Astrocyte of the spinal cord (primary cell): ENCODE results near the gene PIK3C3.

Experiments
- DNase-seq: peaks from one replicate; pipeline ENCODE4 v3.0.0; 2011; ENCODE audit warnings: low read depth, low spot score
- H3K4me3 ChIP-seq: 2 replicates; pipeline ENCODE4 v1.5.1; 2011; ENCODE audit warnings: low read depth, mild to moderate bottlenecking, low read length, moderate library complexity
- in situ Hi-C: cut with HindIII; loops from 2 replicates; pipeline ENCODE4 v1.10.0; 2017; ENCODE audit warnings: low sequenced_read_pairs
- TF ChIP-seq, protein P1 (sequence below): IDR thresholded peaks from 2 replicates; pipeline ENCODE4 v1.5.1; 2012; ENCODE audit warnings: low read depth, mild to moderate bottlenecking, low read length, inconsistent platforms

The PIK3C3 gene

DNA sequence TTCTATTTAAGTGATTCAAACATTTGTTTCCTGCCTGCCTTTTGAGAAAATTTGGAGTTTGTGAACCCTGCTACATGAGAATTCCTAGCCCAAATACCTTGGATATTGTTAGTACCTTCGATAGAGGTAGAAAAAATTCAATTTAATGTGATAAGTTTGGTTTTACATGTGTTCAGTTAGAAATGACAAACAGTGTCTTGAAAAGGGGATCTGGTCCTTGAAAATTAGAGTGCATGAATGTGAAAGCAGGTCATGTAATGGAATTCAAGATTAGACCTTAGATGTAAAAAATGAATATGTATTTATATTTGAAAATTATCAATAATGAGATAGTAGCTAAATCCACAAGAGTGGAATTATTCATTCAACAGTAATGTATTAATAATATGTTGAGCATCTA is 70.5 kb downstream of the PIK3C3 start:
- TF ChIP-seq, protein P1, sequence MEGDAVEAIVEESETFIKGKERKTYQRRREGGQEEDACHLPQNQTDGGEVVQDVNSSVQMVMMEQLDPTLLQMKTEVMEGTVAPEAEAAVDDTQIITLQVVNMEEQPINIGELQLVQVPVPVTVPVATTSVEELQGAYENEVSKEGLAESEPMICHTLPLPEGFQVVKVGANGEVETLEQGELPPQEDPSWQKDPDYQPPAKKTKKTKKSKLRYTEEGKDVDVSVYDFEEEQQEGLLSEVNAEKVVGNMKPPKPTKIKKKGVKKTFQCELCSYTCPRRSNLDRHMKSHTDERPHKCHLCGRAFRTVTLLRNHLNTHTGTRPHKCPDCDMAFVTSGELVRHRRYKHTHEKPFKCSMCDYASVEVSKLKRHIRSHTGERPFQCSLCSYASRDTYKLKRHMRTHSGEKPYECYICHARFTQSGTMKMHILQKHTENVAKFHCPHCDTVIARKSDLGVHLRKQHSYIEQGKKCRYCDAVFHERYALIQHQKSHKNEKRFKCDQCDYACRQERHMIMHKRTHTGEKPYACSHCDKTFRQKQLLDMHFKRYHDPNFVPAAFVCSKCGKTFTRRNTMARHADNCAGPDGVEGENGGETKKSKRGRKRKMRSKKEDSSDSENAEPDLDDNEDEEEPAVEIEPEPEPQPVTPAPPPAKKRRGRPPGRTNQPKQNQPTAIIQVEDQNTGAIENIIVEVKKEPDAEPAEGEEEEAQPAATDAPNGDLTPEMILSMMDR: no peak
- no peak overlapping the region for H3K4me3 ChIP-seq
- in situ Hi-C loops: no loop called here
- no peak for DNase-seq

DNA sequence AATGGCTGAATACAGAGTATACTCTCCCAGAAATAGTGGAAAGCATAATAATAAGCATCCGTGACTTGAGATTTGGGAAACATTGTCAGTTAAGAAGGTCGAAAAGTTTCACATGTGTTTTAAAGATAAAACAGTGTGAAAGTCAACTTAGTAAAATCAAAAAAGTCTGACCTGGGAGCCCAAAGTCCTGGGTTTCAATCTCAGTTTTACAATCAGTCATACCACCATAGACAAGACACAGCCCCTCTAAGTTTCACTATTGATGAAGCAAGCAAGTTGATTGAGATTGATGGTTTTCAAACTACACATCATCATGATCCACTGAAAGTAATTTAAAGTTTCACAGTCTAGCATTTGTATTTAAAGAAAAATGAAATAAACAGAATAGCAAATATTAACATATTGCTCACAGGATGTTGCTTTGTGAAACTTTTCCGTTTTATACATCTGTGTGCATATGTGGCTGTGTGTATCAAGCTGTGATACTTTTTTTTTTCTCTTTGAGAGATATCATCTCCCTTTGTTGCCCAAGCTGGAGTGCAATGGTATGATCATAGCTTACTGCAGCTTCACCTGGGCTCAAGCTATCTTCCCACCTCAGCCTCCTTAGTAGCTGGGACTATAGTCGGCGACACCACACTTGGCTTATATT is 71.1 kb downstream of the PIK3C3 start:
- no peak overlapping the region for H3K4me3 ChIP-seq
- no peak for DNase-seq
- in situ Hi-C loops: no loop called here
- TF ChIP-seq, protein P1: no peak

DNA sequence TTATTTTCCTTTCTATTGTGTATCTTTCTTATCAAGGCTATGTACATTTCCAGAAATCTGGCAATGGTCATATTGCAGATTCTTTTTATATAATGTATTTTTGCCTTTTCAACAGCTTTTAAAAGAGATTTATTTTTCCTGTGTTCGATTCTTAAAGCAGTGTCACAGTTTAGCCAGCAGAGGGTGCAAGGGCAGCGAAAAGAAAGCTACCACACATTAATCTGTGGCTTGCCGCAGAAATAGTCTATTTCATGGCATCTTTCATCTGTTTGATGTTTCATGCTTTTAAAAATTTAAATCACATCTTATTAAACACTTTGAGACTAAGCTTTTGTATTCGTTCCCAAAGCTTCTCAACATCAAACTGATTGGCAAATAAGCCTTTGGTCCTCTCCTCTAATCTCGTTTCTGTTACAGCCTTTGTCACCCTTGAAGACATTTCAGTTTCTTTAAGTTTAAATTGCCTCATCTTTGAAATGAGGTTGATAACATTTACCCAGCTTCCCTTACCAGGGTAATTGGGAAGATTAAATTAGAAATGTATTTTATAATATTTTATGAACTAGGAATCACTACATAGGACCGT is 73.3 kb downstream of the PIK3C3 start:
- TF ChIP-seq, protein P1: peak; percentile 91
- no peak overlapping the region for H3K4me3 ChIP-seq
- DNase-seq: peak; percentile 45
- in situ Hi-C loops: no loop called here

DNA sequence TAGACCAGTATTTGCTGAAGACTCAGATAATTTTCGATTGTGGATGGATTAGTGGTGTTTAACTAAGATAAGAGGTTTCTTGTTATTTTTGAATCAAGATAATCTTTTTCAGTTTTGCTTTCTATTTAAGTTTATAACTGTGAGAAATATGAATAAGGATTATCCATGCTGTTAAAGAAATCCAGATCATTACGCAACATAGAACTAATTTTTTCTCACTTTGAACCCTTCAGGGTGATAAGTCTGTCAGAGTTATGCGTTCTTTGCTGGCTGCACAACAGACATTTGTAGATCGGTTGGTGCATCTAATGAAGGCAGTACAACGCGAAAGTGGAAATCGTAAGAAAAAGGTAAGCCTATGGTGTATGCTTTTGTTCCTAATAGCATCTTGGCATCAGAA is 74.1 kb downstream of the PIK3C3 start:
- no peak for DNase-seq
- no peak overlapping the region for H3K4me3 ChIP-seq
- TF ChIP-seq, protein P1: no peak
- in situ Hi-C loops: no loop called here

DNA sequence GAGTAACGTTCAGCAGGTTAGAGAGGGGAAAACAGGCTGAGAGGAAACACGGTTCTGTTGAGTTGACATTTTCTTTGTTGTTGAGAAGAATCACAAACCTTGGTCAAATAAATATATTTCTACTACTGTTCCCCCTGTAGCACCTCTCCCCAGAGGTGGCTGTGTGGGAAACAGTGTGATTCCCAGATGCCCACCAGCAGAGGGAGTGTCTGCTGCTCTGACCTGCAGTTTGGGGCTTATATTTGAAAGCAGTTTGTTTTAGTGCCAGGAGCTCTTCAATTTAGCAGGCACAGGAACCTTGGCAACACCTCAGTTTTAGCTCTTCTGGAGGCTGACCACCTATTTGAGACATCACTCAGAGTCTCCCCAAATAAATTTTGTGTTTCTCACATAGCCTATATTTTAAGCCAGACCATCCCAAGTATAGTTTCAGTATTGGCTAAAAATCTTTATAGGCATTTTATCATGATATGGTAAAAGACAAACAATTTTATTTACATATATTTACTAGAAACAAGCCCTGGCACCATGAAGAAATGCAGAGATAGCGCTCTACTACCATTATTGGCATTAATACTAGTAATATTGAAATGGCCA is 75.7 kb downstream of the PIK3C3 start:
- H3K4me3 ChIP-seq: no peak overlapping the region
- TF ChIP-seq, protein P1: peak; percentile 87
- in situ Hi-C loops: no loop called here
- DNase-seq: peak; percentile 18

DNA sequence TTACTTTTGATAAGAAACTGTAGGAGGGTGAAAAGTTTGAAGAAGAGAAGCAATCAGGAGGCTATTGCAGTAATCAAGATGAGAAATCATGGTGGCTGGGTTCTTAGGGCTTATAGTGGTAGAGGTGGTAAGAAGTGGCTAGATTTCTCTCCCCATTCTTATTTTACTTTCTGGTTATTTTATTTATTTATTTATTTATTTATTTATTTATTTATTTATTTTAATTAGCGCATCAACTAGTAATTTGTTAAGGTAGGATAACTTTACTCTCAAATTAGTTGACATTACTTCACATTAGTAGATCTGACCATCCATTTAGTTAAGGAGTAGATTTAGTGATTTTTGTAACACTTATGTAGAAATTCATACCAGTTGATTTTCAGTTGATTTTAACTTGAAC is 77.4 kb downstream of the PIK3C3 start:
- in situ Hi-C loops: no loop called here
- TF ChIP-seq, protein P1: no peak
- no peak for DNase-seq
- H3K4me3 ChIP-seq: no peak overlapping the region
